Ishikawa (cell line): Measurements from ENCODE around the gene FCHO1.

Experiments
- CEBPB ChIP-seq: IDR thresholded peaks from 2 replicates; pipeline ENCODE4 v1.6.1; 2012
- CREB1 ChIP-seq: IDR thresholded peaks from 2 replicates; pipeline ENCODE4 v1.6.1; 2012; ENCODE audit warnings: low read depth
- EGR1 ChIP-seq: IDR thresholded peaks from 2 replicates; pipeline ENCODE4 v1.6.1; 2012
- EP300 ChIP-seq: IDR thresholded peaks from 2 replicates; pipeline ENCODE4 v1.6.1; 2012; ENCODE audit warnings: borderline replicate concordance
- FOXM1 ChIP-seq: IDR thresholded peaks from 2 replicates; pipeline ENCODE4 v1.6.1; 2012; ENCODE audit warnings: low read depth, borderline replicate concordance
- NFIC ChIP-seq: IDR thresholded peaks from 2 replicates; pipeline ENCODE4 v1.6.1; 2012
- RAD21 ChIP-seq: IDR thresholded peaks from 2 replicates; pipeline ENCODE4 v1.6.1; 2012; ENCODE audit warnings: low read depth
- TAF1 ChIP-seq: IDR thresholded peaks from 2 replicates; pipeline ENCODE4 v1.6.1; 2012; ENCODE audit warnings: low read depth, mild to moderate bottlenecking
- TCF12 ChIP-seq: IDR thresholded peaks from 2 replicates; pipeline ENCODE4 v1.6.1; 2012; ENCODE audit warnings: low read depth
- TEAD4 ChIP-seq: IDR thresholded peaks from 2 replicates; pipeline ENCODE4 v1.6.1; 2012
- YY1 ChIP-seq: IDR thresholded peaks from 2 replicates; pipeline ENCODE4 v1.6.1; 2012; ENCODE audit warnings: low read depth
- ZBTB7A ChIP-seq: IDR thresholded peaks from 2 replicates; pipeline ENCODE4 v1.6.1; 2012; ENCODE audit warnings: low read depth
- TF ChIP-seq, protein P1 (sequence below): IDR thresholded peaks from 2 replicates; pipeline ENCODE4 v1.6.1; 2012; ENCODE audit warnings: low read depth, mild to moderate bottlenecking
- TF ChIP-seq, protein P2 (sequence below): IDR thresholded peaks from 2 replicates; pipeline ENCODE4 v1.6.1; 2012
- TF ChIP-seq, protein P3 (sequence below): IDR thresholded peaks from 2 replicates; pipeline ENCODE4 v1.6.1; 2012

FCHO1 gene

DNA sequence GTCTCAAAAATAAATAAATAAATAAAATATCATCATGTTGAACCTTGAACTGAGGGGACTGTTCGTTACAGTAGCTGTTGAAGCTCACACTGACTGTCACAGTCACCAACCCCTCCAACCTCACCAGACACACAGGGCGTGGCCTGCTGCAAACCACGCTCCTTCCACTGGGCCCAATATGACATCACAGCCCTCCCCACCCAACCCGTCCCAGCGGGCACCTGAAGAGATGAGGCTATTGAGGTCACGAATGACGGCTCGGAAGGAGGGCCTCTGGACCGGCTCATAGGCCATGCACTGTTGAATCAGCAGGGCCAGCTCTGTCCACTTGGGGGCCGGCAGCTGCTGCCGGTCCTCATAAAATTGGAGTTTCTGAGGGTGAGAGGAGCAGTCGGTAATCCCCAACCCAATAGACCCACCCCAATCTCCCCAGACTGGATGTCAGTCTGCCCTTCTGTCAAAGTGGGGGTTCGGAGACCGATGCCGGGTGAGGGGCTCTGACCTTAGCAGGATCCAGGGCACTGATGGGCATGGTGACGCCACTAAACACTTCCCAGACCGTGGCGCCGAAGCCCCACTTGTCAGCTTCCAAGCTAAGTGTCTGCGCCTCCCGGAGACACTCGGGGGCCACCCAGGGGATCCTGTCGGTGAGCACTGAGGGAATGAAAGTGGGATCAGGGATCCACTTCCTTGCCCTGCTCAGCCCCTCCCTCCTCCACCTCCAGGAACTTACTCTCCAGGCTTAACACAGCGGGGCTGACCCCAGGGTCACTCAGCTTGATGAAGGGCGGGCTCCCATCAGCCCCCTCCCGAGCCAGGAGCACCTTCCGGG lies 83.3 kb downstream of the FCHO1 start:
- TF ChIP-seq CREB1, result no peak
- TF ChIP-seq, protein P1, sequence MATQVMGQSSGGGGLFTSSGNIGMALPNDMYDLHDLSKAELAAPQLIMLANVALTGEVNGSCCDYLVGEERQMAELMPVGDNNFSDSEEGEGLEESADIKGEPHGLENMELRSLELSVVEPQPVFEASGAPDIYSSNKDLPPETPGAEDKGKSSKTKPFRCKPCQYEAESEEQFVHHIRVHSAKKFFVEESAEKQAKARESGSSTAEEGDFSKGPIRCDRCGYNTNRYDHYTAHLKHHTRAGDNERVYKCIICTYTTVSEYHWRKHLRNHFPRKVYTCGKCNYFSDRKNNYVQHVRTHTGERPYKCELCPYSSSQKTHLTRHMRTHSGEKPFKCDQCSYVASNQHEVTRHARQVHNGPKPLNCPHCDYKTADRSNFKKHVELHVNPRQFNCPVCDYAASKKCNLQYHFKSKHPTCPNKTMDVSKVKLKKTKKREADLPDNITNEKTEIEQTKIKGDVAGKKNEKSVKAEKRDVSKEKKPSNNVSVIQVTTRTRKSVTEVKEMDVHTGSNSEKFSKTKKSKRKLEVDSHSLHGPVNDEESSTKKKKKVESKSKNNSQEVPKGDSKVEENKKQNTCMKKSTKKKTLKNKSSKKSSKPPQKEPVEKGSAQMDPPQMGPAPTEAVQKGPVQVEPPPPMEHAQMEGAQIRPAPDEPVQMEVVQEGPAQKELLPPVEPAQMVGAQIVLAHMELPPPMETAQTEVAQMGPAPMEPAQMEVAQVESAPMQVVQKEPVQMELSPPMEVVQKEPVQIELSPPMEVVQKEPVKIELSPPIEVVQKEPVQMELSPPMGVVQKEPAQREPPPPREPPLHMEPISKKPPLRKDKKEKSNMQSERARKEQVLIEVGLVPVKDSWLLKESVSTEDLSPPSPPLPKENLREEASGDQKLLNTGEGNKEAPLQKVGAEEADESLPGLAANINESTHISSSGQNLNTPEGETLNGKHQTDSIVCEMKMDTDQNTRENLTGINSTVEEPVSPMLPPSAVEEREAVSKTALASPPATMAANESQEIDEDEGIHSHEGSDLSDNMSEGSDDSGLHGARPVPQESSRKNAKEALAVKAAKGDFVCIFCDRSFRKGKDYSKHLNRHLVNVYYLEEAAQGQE, result no peak

DNA sequence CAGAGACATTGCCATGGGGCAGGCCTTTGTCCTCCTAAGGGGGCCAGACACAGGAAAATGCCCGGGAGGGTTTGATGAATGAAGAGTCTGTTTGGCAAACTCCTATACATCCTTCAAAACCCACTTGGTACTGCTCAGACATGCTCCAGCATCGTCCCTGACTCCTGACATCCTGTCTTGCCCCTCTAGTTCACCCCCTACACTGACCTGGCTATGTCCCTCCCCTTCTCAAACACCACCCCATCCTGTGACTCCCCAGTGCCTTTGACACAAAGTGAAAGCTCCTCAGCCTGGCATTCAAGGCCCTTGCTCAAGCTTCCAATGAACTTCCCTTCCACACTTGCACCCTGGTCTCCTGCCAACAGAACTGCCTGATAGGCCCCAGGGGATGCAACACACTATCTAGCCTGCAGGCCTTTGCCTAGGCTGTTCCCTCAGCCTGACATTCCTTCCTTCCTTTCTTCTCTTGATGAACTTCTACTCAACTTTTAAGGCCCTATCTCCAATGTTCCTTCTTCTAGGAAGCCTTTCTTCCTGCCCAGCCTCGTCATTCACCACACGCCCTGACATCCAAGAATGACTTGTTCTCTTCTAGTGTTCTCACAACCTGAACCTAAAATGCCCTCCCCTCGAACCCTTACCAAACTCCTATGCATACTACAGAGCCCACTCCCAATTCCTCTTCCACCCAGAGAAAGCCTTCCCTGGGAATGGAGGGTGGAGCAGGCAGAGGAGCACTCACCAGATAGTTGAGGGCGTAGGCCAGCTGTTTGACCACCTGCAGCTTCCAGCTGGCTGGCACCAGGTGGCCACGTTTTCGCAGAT lies 84.1 kb downstream of the FCHO1 start:
- TF ChIP-seq, protein P2, sequence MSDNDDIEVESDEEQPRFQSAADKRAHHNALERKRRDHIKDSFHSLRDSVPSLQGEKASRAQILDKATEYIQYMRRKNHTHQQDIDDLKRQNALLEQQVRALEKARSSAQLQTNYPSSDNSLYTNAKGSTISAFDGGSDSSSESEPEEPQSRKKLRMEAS, result no peak
- no peak for TF ChIP-seq FOXM1
- TF ChIP-seq, protein P1, result no peak

DNA sequence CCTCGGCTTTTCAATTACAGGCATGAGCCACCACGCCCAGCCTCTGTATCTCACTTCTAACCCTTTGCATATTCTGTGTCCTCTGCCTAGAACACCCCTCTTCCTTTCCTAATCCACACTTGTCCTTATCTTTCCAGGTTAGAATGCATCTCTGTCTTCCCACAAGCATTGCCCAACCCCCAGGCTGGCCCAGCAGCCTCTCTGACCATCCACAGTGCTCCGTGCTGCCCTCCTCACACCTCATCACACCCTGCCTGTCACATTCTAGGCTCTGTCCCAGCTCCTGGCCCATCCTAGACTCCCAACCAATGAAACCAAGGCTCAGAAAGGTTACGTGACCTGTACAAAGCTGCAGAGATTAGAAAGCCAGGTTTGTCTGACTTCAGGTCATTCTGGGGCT lies 85.3 kb downstream of the FCHO1 start:
- TF ChIP-seq FOXM1 (no peak), NFIC (no peak)

DNA sequence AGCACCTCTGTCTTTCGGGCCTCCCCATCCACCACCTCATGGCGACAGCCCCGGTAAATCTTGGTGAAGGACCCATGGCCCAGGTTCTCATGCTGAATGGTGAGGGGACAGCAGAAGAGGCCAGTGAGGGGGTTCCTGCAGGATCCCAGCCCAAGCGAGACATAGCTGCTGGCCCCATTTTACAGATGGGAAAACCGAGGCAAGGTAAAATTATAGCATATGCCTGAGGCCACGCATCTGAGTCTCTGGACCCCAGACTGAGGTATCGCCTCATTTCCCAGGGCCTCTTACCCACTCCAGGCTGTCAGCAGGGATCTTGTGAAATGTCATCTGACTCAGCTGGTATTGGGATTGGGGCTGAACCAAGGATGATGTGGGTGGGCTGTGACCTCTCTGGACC lies 86.7 kb downstream of the FCHO1 start:
- no peak for TF ChIP-seq TEAD4
- no peak for TF ChIP-seq ZBTB7A
- no peak for TF ChIP-seq YY1
- no peak for TF ChIP-seq EGR1
- no peak for TF ChIP-seq RAD21
- TF ChIP-seq TAF1, result no peak
- TF ChIP-seq, protein P3, sequence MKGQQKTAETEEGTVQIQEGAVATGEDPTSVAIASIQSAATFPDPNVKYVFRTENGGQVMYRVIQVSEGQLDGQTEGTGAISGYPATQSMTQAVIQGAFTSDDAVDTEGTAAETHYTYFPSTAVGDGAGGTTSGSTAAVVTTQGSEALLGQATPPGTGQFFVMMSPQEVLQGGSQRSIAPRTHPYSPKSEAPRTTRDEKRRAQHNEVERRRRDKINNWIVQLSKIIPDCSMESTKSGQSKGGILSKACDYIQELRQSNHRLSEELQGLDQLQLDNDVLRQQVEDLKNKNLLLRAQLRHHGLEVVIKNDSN, result no peak
- TF ChIP-seq, protein P2, result no peak
- no peak for TF ChIP-seq EP300
- TF ChIP-seq TCF12, result no peak
- TF ChIP-seq FOXM1, result no peak
- TF ChIP-seq NFIC, result no peak
- TF ChIP-seq, protein P1, result no peak
- TF ChIP-seq CREB1, result no peak
- no peak for TF ChIP-seq CEBPB
